ENCODE data around the gene DNM1.

- TF ChIP-seq, protein P1, sequence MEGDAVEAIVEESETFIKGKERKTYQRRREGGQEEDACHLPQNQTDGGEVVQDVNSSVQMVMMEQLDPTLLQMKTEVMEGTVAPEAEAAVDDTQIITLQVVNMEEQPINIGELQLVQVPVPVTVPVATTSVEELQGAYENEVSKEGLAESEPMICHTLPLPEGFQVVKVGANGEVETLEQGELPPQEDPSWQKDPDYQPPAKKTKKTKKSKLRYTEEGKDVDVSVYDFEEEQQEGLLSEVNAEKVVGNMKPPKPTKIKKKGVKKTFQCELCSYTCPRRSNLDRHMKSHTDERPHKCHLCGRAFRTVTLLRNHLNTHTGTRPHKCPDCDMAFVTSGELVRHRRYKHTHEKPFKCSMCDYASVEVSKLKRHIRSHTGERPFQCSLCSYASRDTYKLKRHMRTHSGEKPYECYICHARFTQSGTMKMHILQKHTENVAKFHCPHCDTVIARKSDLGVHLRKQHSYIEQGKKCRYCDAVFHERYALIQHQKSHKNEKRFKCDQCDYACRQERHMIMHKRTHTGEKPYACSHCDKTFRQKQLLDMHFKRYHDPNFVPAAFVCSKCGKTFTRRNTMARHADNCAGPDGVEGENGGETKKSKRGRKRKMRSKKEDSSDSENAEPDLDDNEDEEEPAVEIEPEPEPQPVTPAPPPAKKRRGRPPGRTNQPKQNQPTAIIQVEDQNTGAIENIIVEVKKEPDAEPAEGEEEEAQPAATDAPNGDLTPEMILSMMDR (IDR thresholded peaks at IDR 0.05): no peak
- TF ChIP-seq POLR2AphosphoS5 (IDR thresholded peaks at IDR 0.05): no peak
Measured at GRCh38 chr9:128260340-128260739, 57.2 kb downstream of the DNM1 start.

All from prostate gland (tissue), 2 donors.